Non-pigmented ciliary epithelial cell (primary cell): ENCODE measurements around the gene CACNB2.

Experiments used
- DNase-seq: peaks from one replicate; pipeline ENCODE4 v3.0.0-alpha.2; 2010; ENCODE audit warnings: low read depth

Gene CACNB2

DNA sequence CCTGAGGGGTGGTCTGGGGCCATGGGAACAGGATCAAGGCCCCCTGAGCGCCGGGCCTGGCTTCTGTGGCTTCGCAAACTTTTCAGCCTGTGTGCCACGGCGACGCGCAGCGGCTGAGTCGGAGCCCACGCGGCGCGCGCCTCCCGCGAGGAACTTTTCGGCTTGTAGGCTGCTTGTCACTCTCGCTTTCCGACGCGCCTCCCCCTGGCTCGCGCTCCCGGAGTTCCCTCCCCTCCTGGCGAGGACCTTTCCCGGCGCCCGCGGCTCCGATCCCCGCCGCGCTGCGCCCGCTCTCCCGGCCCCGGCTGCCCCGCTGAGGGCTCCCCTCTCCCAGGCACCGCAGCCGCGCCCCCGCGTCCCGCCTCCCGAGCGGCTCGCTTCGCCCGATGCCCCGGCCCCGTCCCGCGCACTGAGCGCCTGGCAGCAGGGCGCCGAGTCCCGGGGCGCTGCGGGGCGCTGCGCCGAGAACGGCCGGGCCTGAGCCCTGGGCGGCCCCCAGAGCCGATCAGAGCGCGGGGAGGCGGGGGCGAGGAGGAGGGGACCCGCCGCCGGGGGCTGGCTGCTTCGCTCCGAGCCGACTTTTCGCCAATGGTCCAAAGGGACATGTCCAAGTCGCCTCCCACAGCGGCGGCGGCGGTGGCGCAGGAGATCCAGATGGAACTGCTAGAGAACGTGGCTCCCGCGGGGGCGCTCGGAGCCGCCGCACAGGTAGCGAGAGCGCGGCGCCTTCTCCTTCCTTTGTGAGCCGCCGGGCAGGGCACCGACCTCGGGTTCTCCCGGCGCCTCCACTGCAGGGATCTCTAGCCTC is at the start of gene CACNB2:
TSS of gene CACNB2 (plus strand) at position 276 of the 808 bp plus-strand sequence.
- DNase-seq = no peak

DNA sequence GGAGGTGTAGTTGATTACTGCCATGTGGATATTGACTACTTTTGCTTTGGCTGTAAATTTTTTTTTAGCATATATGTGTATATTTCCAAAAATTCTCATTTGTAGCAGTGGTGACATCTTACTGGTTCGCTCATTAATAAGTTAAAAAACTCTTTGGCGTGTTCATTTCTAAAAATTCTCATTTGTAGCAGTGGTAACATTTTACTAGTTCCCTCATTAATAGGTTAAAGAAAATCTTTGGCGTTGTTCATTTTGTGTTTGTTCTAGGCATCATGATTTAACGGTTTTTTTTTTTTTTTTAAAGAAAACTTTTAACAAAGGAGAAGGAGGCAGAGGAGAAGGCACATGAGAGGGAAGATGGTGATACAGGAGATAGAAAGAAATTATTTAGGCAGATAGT is 45.9 kb upstream of the CACNB2 start:
- no peak for DNase-seq

DNA sequence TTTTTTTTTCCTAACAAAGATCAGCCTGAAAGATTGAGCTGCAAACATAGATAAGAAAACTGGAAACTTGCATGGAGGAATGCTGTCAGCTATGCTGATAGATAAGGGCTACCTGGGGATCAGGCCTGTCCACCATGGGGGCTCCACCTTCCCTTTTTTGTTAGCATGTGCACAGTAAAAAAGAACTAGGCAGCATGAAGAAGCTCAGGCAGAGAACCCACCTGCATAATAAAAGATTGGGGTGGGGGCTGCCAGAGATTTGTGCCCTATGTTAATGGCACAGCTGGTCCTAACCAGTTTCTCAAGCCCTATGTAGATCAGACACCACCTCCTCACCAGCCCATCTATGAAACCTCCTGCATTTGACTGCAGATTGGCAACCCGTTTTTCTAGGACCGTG is 45.4 kb upstream of the CACNB2 start:
- no peak for DNase-seq

DNA sequence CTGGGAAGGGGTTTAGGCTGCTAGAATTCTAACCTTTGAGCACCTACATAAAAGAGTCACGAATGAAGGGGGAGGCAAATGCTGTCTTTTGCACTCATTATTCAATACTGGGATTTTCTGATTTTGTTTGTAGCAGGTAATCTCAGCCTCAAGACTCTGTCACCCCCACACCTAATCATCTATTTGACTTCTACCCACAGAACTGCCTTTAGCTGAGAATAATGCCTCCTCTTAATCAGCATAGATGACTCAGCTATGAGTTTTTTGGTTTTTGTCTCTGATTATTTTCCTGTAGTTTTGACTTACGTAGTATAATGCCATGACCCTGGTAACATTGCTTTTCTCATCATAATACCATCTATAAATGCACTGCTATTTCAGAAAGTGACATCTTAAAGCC is 42.7 kb upstream of the CACNB2 start:
- no peak for DNase-seq

DNA sequence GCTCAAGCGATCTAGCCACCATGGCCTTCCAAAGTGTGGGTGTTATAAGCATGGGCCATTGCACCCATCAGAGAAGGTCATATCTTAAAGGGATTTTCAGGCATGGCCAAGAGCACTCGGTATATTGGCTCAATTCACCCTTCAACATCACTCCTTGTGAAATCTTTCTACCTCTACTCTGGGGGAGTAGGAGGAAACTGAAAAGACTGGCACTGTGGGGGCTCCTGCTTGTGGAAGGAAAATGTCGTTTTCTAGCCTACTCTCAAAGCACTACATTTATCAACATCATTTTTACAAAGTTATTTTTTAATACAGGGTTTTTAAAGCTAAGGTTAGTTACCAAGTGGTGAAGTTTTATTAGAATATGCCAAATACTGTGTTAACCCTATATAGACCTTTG is 42.0 kb upstream of the CACNB2 start:
- DNase-seq = no peak

DNA sequence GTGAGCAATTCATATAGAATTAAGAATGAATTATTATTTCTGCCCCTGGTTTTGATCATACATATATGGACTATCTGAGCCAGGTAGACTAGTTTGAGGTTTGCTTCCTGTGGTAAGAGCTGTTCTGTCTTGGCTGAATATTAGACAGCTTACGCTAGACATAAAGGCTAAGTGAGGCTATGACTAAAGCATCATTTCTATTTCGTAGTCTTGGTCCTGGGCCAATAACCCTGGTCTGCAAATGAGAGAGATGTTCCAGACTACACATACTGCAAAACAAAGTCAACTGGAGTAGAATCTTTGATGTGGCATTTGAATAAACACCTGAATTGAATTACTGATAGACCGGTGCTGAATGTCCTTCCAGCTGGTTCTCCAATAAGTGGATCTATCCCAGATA is 40.8 kb upstream of the CACNB2 start:
- no peak for DNase-seq

DNA sequence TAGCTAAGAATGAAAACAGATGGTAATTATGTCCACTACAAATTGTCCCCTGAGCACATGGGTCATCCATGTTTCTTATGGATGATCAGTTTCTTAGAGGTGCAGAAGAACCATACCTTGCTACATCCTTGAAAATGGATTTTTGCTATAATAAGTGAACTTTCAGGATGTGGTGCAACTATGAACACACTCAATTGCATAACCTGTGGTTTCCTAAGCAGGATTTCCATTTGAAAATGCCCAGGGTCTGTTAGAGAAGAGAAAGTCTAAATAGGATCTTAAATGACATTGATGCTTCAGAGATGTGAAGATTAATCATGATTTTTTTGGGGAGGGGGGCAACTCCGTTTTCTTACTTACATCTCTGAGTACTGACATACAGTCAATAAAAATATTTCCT is 39.6 kb upstream of the CACNB2 start:
- no peak for DNase-seq

DNA sequence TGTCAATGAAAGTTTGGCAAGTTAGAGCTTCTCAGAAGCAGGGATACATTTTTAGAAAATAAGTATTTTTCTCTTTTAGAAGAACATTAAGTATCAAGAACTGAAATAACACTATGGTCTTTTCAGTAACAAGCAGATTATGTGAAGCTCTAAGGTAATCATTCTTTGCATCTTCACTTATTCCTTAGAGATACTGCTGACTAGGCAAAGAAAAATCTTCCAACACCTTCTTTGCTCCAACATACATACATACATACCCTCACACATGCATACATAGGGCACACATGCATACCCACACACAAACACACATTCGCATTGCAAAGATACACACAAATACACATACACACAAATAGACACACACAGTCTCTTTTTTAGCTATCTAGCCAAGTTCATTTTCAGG is 37.8 kb upstream of the CACNB2 start:
- no peak for DNase-seq

DNA sequence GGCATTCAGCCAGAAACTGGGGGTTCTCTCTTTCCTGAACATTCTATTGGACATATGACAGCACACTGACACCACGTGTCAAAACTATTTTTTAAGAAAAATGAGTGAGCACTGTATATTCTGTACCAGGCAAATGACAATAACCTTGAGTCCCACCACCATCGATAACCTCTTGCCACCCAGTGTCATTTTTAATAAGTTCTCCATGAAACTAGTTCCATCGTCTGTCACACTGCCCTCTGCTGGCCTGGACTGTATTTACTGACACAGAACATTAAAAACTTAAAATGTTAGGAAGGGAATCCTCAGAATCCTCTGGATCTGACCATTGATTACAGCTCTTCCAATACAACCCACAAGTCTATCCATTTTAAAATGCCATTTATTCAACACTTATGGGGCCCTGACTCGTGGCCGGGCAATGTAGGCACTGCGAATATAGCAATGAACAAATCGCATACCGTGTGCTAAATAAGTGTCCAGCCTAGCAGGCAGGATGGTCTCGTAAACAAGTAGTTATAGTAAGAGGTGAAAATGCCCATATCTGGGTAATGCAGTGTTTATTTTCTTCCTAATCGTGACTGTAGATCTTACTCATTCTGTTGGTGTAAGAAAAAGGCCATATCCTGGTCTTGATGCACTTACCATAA is 35.9 kb upstream of the CACNB2 start:
- no peak for DNase-seq

DNA sequence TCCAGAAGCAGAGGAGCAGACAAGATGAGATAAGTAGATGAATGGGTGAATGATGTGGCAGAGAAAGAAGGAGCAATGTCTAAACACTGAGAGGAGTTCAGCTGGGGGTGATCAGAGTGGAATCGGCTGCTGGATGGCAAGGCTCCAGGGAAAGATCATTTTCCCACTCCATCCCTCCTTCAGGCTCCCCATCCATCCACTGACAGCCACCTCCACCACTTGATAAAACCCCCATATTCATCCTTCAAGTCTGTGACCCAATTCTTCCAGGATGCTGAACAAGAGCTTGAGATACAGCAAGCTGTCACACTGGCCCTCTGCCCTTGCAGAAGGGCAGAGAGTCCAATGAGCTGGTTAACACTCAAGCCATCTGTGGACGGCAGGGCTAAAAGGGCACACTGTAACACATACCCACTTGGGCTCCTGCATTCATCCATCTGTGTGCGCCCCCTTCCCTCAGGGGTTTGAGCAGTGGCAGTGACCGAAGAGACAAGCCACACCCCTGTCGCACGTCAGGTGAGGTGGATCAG is 30.8 kb upstream of the CACNB2 start:
- no peak for DNase-seq

DNA sequence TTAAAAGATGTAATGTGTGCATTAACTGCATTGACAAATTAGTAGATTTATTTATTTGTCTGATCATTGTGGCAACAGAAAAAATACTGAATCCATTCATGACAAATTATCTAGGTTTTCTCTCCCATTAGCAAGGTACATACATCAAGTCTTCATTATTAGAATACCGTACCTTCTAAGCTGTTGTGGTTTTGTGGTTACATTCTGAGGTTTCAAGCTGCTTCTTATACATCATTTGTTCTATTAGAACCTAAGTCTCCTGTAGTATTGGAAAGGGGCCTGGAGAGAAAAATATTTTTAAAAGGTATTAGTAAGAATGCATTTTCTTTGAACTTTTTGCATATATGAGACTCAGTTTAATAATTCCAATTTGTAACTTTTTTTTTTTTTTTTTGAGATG is 26.3 kb upstream of the CACNB2 start:
- DNase-seq = no peak

DNA sequence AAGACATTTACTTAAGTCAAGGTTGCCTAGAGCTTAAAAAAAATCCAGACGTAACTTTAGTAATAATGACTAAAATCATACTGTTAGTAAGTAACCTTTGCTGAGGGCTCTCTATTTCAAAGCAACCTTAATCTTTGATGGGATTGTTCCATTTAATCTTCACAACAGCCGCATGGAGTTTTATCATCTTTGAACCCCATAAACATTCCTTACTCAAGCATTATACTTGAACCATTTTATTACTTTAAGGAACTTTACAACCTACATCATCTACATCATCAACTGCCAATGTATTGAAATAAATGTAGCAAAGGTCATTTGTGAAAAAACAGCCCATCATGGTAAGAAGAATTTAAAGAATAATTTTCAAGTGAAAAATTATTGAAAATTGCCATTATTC is 22.9 kb upstream of the CACNB2 start:
- no peak for DNase-seq

DNA sequence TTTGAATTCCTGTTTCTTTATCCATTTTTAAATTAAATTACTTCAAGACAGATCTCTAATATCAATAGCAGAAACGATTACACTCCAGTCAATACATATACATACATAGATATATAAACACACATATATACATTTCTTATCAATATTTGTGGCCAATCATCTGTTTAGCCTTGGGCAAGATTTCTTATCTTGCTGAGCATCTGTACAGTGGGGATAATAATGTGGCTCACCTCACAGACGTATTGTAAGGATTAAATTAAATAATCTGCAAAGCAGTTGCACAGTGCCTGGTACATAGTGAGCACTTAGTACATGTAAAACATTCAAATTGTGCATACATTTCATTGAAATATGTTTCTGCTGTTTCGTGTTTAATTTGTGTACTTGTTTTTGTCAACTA is 17.5 kb upstream of the CACNB2 start:
- no peak for DNase-seq

DNA sequence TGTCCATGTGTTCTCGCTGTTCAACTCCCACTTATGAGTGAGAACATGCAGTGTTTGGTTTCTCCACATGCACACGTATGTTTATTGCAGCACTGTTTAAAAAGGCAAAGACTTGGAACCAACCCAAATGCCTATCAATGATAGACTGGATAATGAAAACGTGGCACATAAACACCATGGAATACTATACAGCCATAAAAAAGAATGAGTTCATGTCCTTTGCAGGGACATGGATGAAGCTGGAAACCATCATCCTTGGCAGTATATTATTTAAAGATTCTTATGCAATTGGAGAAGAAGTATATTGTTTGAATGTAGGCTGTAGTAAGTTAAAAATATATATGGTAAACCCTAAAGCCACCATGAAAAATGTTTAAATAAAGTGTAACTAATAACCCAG is 7.2 kb upstream of the CACNB2 start:
- DNase-seq = no peak

DNA sequence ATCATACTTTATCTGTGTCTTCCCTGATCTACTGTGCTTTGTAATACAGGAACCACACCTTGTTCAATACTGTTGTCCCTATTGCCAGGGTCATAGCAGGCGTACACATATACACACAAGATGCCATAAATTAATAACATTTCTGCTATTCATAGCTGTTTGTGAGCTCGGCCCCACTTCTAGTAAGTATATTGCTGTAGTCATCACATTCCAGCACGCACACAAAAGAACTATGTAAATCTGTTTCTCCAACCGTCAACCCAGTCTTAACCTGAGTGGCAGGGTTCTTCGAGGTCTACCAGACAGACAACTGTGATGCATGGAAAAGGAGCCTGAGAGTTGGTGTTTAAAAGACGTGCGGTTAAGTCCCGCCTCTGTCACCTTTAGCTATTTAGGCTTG is 5.7 kb upstream of the CACNB2 start:
- DNase-seq = no peak

DNA sequence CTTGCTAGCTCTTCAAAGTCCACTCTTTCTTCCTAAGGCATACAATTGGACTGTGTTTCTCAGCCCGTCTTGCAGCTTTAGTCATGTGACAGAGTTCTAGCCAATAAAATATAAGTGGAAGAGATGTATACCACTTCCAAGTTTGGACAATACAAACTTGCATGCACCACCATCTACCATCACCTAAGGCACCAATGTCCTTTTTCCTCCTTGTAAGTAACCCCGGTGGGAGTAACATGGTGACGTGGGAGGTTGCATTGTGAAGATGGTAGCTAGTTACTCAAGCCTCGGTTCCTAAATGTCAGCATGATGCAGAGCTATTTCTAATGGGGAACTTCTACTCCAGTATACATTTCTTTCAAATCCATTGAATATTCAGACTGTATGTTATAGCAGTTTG is 5.3 kb upstream of the CACNB2 start:
- DNase-seq = no peak

DNA sequence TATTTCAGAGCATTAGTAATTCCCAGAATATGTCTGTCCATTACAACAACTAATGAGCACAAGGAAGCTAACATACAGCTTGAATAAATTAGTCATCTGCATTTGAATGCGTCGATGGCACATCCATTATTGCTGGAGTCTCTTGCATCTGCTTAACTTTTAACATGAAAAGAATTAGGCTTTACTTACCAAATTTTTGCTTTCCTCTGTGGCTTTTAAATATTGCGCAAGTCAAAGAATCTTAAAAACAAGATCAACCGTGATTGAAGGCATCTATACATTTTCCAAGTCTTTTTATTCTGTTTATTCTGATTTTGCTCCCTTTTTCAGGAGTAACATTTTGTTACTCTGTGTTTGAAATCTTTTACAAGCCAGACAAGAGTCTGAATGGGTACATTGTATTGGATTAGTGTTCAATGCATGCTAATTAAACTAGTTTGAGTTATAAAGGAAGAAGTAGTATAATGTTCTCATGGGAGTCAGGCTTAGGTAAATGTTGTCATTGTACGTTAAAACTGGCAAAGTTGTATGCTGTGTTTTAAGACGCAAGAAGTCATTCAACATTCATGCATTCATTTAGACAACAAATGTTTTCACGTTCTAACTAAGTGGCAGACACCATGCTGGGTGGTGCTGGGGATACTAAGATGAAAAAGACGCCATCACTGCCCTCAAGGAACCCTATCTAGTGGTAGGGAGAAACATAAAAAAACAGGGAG is 4.0 kb upstream of the CACNB2 start:
- no peak for DNase-seq

DNA sequence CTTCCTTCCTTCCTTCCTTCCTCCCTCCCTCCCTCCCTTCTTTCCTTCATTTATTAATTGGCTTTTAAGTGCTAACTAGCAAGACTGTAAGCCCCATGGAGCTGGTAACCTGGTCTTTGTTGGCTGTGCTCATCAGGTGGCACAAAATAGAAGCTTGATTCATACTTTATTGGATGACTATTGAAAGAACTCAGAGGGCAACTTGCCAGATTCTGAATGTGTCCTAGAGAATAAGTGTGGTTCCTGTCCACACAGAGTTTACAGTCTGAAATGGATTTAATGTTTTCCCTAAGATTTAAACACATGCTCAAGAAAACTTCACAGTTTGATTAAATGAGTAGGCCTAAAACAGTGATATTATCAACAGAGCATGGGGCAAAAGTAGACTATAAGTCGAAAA is 3.1 kb upstream of the CACNB2 start:
- DNase-seq = no peak

DNA sequence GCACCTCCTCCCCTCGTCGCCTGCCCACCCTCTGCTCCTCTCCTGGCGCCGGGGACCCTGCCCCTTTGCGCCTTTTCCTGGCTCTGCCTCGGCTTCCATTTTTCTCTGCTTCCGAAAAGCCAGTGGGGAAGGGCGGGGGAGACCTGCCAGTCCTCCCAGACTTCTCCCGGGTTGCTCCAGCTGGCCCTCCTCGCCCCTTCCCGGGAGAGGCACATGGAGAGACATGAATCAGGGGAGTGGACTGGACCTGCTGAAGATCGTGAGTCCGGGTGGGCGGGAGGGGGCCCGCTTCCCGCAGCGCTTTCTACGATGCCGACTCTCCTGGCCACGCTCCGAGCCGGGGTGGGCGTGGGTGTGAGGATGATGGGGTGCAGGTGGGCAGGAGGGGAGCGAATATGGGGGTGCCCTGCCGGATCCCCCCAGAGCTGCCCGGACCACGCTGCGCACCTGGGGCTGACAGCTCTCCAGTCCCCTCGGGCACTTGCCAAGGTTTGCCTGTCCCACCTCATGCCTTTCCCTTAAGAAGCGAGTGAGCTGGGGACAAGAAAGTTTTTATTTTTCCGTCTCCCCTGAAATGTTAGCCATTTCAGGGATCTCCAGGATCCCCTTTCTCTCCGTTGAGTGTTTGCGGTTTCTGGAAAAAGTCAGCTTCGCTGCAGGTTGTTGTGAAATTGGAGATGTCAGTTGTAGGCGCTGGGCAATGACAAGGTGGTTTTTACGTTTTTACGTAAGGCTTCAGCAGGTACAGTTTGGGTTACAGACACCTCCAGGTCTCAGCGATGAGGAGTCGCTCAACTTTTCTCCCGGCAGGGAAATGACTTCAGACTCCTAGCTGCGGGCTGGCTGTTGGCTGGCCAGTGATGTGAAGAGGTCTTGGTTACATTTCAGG is 977 bp downstream of the CACNB2 start:
- DNase-seq = no peak

DNA sequence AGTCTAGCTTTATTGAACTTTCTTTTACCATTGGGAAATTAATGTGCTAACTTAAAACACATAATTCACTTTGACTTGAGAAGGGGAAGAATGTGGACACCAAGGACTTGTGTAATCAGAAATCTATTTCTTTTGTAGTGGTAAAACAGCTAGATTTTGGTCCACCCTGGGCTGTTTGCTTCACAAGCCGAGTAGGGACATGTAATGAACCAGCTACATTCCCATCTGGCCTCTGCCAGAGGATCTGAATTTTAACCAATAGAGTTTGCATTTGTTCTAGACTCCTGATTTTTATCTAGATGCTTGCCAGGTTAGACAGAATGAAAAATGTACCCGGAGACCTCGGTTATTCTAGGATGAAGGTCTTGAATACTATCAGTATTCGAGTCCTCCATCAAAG is 1.9 kb downstream of the CACNB2 start:
- no peak for DNase-seq

DNA sequence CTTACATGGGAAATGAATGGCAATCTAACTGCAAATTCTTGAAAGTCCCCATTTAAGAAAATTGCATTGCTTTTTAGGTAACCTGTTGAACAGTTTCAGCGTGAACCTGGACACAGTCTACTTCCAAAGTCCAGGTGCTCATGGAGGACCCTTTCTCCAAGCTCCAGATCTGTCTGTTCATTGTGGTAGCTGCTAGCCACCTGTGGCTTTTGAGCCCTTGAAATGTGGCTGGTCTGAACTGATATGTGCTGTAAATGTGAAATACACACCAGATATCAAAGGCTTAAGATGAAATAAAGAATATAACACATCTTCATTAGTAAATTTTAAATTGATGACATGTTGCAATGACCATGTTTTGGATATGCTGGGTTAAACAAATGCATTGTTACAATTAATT is 4.2 kb downstream of the CACNB2 start:
- DNase-seq = no peak

DNA sequence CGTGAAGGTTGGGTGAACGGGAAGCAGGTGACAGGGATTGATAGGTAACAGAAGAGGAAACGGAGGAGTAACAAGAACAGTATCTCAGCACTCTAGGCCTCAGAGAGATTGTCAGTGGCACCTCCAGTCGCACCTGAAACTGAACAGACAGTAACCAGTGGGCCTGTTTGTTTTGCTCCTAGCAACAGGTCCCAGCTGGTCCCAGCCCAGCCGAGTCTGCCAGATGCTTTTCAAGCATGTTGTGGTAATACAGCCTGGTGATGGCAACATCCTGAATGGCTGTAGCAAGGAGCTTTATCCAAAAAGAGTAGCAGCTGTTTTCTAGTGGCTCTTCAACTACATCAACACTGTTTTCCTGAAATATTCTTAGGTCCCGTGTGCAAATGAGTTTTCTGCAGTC is 4.7 kb downstream of the CACNB2 start:
- DNase-seq = no peak
